Mucosa of stomach (tissue), 1 donor: Measurements from ENCODE around the gene BZW2.
"Not testable (repeated sequence)": the region's sequence is repeated elsewhere in the genome, so short reads cannot be mapped to it uniquely, and the experiment has no call there.

Experiments
- H3K27me3 ChIP-seq: one replicate; pipeline ENCODE4 v1.7.0; 2013; ENCODE audit warnings: mild to moderate bottlenecking, low read length; ENCODE audit not compliant: control insufficient read depth, insufficient read depth
- H3K36me3 ChIP-seq: one replicate; pipeline ENCODE4 v1.7.0; 2013; ENCODE audit warnings: low read length; ENCODE audit not compliant: control insufficient read depth, insufficient read depth
- H3K4me1 ChIP-seq: one replicate; pipeline ENCODE4 v1.7.0; 2013; ENCODE audit warnings: mild to moderate bottlenecking, low read length; ENCODE audit not compliant: control insufficient read depth, insufficient read depth
- H3K4me3 ChIP-seq: one replicate; pipeline ENCODE4 v1.7.0; 2013; ENCODE audit warnings: low read length
- H3K9ac ChIP-seq: one replicate; pipeline ENCODE4 v1.7.0; 2013; ENCODE audit warnings: mild to moderate bottlenecking, low read length, moderate library complexity
- H3K9me3 ChIP-seq: one replicate; pipeline ENCODE4 v1.7.0; 2013; ENCODE audit warnings: mild to moderate bottlenecking, low read length, moderate library complexity; ENCODE audit not compliant: control insufficient read depth
- donor health status: Pancreatic carcinoma.

The BZW2 gene

GRCh38 chr7:16667355-16667754 is 21.4 kb downstream of the BZW2 start:
- Histone ChIP-seq H3K9me3 (no peaks in the 10 kb centered on the region), H3K9ac (no peak overlapping the region), H3K4me1 (peaks cover 13% of the 10 kb centered on the region), H3K4me3 (no peak overlapping the region), H3K36me3 (no peaks in the 10 kb centered on the region), H3K27me3 (no peaks in the 10 kb centered on the region)

- H3K4me3 ChIP-seq = no peak overlapping the region
Observed at GRCh38 chr7:16668049-16668858, 22.3 kb downstream of the BZW2 start.

GRCh38 chr7:16668978-16669377 is 23.0 kb downstream of the BZW2 start:
- Histone ChIP-seq H3K9ac (no peak overlapping the region), H3K36me3 (no peaks in the 10 kb centered on the region), H3K27me3 (no peaks in the 10 kb centered on the region), H3K4me1 (peaks cover 13% of the 10 kb centered on the region), H3K9me3 (no peaks in the 10 kb centered on the region), H3K4me3 (no peak overlapping the region)

More at GRCh38 chr7:16668049-16668858, 22.3 kb downstream of the BZW2 start:
- peaks cover 13% of the 10 kb centered on the region for H3K4me1 ChIP-seq
- H3K9me3 ChIP-seq = no peaks in the 10 kb centered on the region
- H3K36me3 ChIP-seq = no peaks in the 10 kb centered on the region
- no peaks in the 10 kb centered on the region for H3K27me3 ChIP-seq
- no peak overlapping the region for H3K9ac ChIP-seq

GRCh38 chr7:16669581-16669980 is 23.6 kb downstream of the BZW2 start:
- Histone ChIP-seq H3K9me3 (no peaks in the 10 kb centered on the region), H3K4me3 (no peak overlapping the region), H3K27me3 (no peaks in the 10 kb centered on the region), H3K9ac (no peak overlapping the region), H3K4me1 (peaks cover 13% of the 10 kb centered on the region), H3K36me3 (no peaks in the 10 kb centered on the region)

GRCh38 chr7:16670021-16670420 is 24.0 kb downstream of the BZW2 start:
- Histone ChIP-seq H3K4me3 (no peak overlapping the region), H3K4me1 (peaks cover 13% of the 10 kb centered on the region), H3K9me3 (no peaks in the 10 kb centered on the region), H3K9ac (no peak overlapping the region), H3K27me3 (no peaks in the 10 kb centered on the region), H3K36me3 (no peaks in the 10 kb centered on the region)

GRCh38 chr7:16670731-16671344 is 24.9 kb downstream of the BZW2 start:
- Histone ChIP-seq H3K4me1 (peaks cover 13% of the 10 kb centered on the region), H3K9me3 (no peaks in the 10 kb centered on the region), H3K4me3 (no peak overlapping the region), H3K9ac (no peak overlapping the region), H3K27me3 (no peaks in the 10 kb centered on the region), H3K36me3 (no peaks in the 10 kb centered on the region)

- Histone ChIP-seq H3K27me3 (no peaks in the 10 kb centered on the region), H3K4me1 (peaks cover 13% of the 10 kb centered on the region), H3K4me3 (no peak overlapping the region), H3K9ac (no peak overlapping the region), H3K36me3 (no peaks in the 10 kb centered on the region), H3K9me3 (no peaks in the 10 kb centered on the region)
Observed at GRCh38 chr7:16671811-16672210, 25.8 kb downstream of the BZW2 start.

GRCh38 chr7:16675277-16675676 is 29.3 kb downstream of the BZW2 start:
- no peaks in the 10 kb centered on the region for H3K36me3 ChIP-seq
- no peaks in the 10 kb centered on the region for H3K27me3 ChIP-seq
- no peaks in the 10 kb centered on the region for H3K9me3 ChIP-seq
- H3K4me1 ChIP-seq = no peaks in the 10 kb centered on the region
- H3K9ac ChIP-seq = no peak overlapping the region
- no peak overlapping the region for H3K4me3 ChIP-seq

GRCh38 chr7:16677978-16678494 is 32.1 kb downstream of the BZW2 start:
- Histone ChIP-seq H3K9me3 (no peaks in the 10 kb centered on the region), H3K27me3 (no peaks in the 10 kb centered on the region), H3K4me1 (no peaks in the 10 kb centered on the region), H3K36me3 (no peaks in the 10 kb centered on the region), H3K9ac (no peak overlapping the region), H3K4me3 (no peak overlapping the region)

- not testable (repeated sequence) for H3K9me3 ChIP-seq, H3K4me3 ChIP-seq, H3K9ac ChIP-seq, H3K4me1 ChIP-seq, H3K27me3 ChIP-seq, H3K36me3 ChIP-seq
Observed at GRCh38 chr7:16678645-16679566, 32.9 kb downstream of the BZW2 start.

- no peaks in the 10 kb centered on the region for H3K36me3 ChIP-seq
- H3K27me3 ChIP-seq = no peaks in the 10 kb centered on the region
- no peaks in the 10 kb centered on the region for H3K4me1 ChIP-seq
- H3K9ac ChIP-seq = no peak overlapping the region
- H3K4me3 ChIP-seq = no peak overlapping the region
- no peaks in the 10 kb centered on the region for H3K9me3 ChIP-seq
Observed at GRCh38 chr7:16684935-16685334, 39.0 kb downstream of the BZW2 start.

- Histone ChIP-seq H3K9me3 (no peaks in the 10 kb centered on the region), H3K27me3 (no peaks in the 10 kb centered on the region), H3K4me1 (no peaks in the 10 kb centered on the region), H3K9ac (no peak overlapping the region), H3K4me3 (no peak overlapping the region), H3K36me3 (no peaks in the 10 kb centered on the region)
Observed at GRCh38 chr7:16685535-16685934, 39.6 kb downstream of the BZW2 start.
